Endodermal cell (in vitro differentiated cells): ENCODE measurements around the gene BBX. TPM values are rescaled to one million over a fixed set of nuclear protein-coding genes. Genes with fewer than 3 reads are reported as not detected.
A peak's percentile ranks its signal among the peaks of the same experiment; 100 is the strongest.

ENCODE experiments used
- DNase-seq: peaks from one replicate; pipeline ENCODE4 v3.0.0-alpha.2; 2017
- H3K27ac ChIP-seq: 2 replicates; pipeline ENCODE4 v1.5.1; 2013; ENCODE audit warnings: mild to moderate bottlenecking, low read depth, low read length, moderate library complexity
- H3K27me3 ChIP-seq: 2 replicates; pipeline ENCODE4 v1.6.1; 2013; ENCODE audit warnings: mild to moderate bottlenecking, low read length, moderate library complexity; ENCODE audit not compliant: insufficient read depth, control insufficient read depth, poor library complexity, severe bottlenecking
- H3K36me3 ChIP-seq: 2 replicates; pipeline ENCODE4 v1.7.0; 2013; ENCODE audit warnings: mild to moderate bottlenecking, low read length, moderate library complexity; ENCODE audit not compliant: control insufficient read depth, insufficient read depth
- H3K4me1 ChIP-seq: one replicate; pipeline ENCODE4 v1.7.0; 2013; ENCODE audit warnings: low read length; ENCODE audit not compliant: control insufficient read depth, insufficient read depth
- H3K4me3 ChIP-seq: 2 replicates; pipeline ENCODE4 v1.5.1; 2013; ENCODE audit warnings: mild to moderate bottlenecking, low read length, moderate library complexity
- H3K9ac ChIP-seq: 2 replicates; pipeline ENCODE4 v1.6.1; 2013; ENCODE audit warnings: mild to moderate bottlenecking, low read length, moderate library complexity; ENCODE audit not compliant: poor library complexity, severe bottlenecking; ENCODE audit errors: extremely low read depth
- H3K9me3 ChIP-seq: 2 replicates; pipeline ENCODE4 v1.6.1; 2013; ENCODE audit warnings: mild to moderate bottlenecking, low read length, moderate library complexity; ENCODE audit not compliant: control insufficient read depth
- H3K27ac Mint-ChIP-seq: 2 replicates; pipeline ENCODE4 v1.8.0; 2020; ENCODE audit warnings: mixed read lengths
- H3K27me3 Mint-ChIP-seq: 2 replicates; pipeline ENCODE4 v1.8.0; 2021; ENCODE audit warnings: mild to moderate bottlenecking, mixed read lengths; ENCODE audit not compliant: insufficient read depth
- H3K36me3 Mint-ChIP-seq: 2 replicates; pipeline ENCODE4 v1.8.0; 2020; ENCODE audit warnings: low read depth, mixed read lengths
- H3K4me1 Mint-ChIP-seq: 2 replicates; pipeline ENCODE4 v1.8.0; 2020; ENCODE audit warnings: mixed read lengths
- H3K4me3 Mint-ChIP-seq: 2 replicates; pipeline ENCODE4 v1.8.0; 2020; ENCODE audit warnings: mild to moderate bottlenecking, moderate library complexity, mixed read lengths
- H3K9me3 Mint-ChIP-seq: 2 replicates; pipeline ENCODE4 v1.8.0; 2020; ENCODE audit warnings: mild to moderate bottlenecking, mixed read lengths
- WGBS, 2 experiments: methylation state at CpG; one replicate each; pipeline versions ENCODE4 v1.1.5 to v1.1.7; 2013; ENCODE audit warnings: missing lambda C conversion rate in 2 of 2, mixed read lengths in 1 of 2; ENCODE audit not compliant: insufficient coverage in 1 of 2, insufficient read length in 1 of 2; 5-methylcytosine and 5-hydroxymethylcytosine counted together
- total RNA-seq, 2 donors: library from RNA; stranded (reverse); fragmentation: NEBNext Ultra II Directional in 1 of 2; extraction: Animal tissue kit (Norgen Biotek cat#: 25700) in 1 of 2; gene quantifications; 2 replicates in 1 of 2; 3 replicates in 1 of 2; pipeline ENCODE4 v1.2.1, GENCODE V29; 2021
- TF ChIP-seq, protein P1 (sequence below): fragments of 200-600 bp; sonication (generic); conservative IDR thresholded peaks from 2 replicates; pipeline ENCODE4 v1.5.0; 2021; ENCODE audit warnings: antibody characterized with exemption, mild to moderate bottlenecking

BBX gene
- total RNA-seq, 2 donors from 2014 or later = 34.2 to 41.2 TPM

GRCh38 chr3:107739227-107739626 lies 216.5 kb downstream of the BBX start:
- no peaks in the 10 kb centered on the region for H3K36me3 ChIP-seq
- no peaks in the 10 kb centered on the region for H3K9me3 Mint-ChIP-seq
- no peak for DNase-seq
- no peak overlapping the region for H3K9ac ChIP-seq
- no peak overlapping the region for H3K4me3 Mint-ChIP-seq
- peaks cover 21% of the 10 kb centered on the region for H3K4me1 Mint-ChIP-seq
- H3K4me3 ChIP-seq = no peak overlapping the region
- WGBS, 2 experiments = 65 to 71% methylated on average over 1 to 3 of the region's 3 CpGs
- no peak overlapping the region for H3K27ac Mint-ChIP-seq
- H3K27me3 Mint-ChIP-seq = no peaks in the 10 kb centered on the region
- no peaks in the 10 kb centered on the region for H3K36me3 Mint-ChIP-seq
- H3K27ac ChIP-seq = no peak overlapping the region
- H3K4me1 ChIP-seq = peaks cover 2% of the 10 kb centered on the region
- TF ChIP-seq, protein P1, sequence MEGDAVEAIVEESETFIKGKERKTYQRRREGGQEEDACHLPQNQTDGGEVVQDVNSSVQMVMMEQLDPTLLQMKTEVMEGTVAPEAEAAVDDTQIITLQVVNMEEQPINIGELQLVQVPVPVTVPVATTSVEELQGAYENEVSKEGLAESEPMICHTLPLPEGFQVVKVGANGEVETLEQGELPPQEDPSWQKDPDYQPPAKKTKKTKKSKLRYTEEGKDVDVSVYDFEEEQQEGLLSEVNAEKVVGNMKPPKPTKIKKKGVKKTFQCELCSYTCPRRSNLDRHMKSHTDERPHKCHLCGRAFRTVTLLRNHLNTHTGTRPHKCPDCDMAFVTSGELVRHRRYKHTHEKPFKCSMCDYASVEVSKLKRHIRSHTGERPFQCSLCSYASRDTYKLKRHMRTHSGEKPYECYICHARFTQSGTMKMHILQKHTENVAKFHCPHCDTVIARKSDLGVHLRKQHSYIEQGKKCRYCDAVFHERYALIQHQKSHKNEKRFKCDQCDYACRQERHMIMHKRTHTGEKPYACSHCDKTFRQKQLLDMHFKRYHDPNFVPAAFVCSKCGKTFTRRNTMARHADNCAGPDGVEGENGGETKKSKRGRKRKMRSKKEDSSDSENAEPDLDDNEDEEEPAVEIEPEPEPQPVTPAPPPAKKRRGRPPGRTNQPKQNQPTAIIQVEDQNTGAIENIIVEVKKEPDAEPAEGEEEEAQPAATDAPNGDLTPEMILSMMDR = no peak
- no peaks in the 10 kb centered on the region for H3K27me3 ChIP-seq
- no peaks in the 10 kb centered on the region for H3K9me3 ChIP-seq

- TF ChIP-seq, protein P1 = peak; percentile 74
- Mint-ChIP-seq H3K9me3 (no peaks in the 10 kb centered on the region), H3K27me3 (no peaks in the 10 kb centered on the region), H3K36me3 (no peaks in the 10 kb centered on the region), H3K4me3 (no peak overlapping the region), H3K27ac (no peak overlapping the region), H3K4me1 (peaks cover 28% of the 10 kb centered on the region)
- no peak overlapping the region for H3K9ac ChIP-seq
- 82 to 100% methylated on average over 5 of the region's 6 CpGs for WGBS, 2 experiments
- H3K27me3 ChIP-seq = no peaks in the 10 kb centered on the region
- no peaks in the 10 kb centered on the region for H3K36me3 ChIP-seq
- H3K4me3 ChIP-seq = no peak overlapping the region
- DNase-seq = no peak
- H3K9me3 ChIP-seq = no peaks in the 10 kb centered on the region
- H3K27ac ChIP-seq = no peak overlapping the region
- peaks cover 2% of the 10 kb centered on the region for H3K4me1 ChIP-seq
Observed at GRCh38 chr3:107740992-107741896, 218.5 kb downstream of the BBX start.

- H3K36me3 Mint-ChIP-seq = peaks cover 2% of the 10 kb centered on the region
- 93% methylated on average over 4 of the region's 4 CpGs for WGBS, 2 experiments
- H3K4me1 Mint-ChIP-seq = peaks cover 25% of the 10 kb centered on the region
- H3K4me3 Mint-ChIP-seq = no peak overlapping the region
- H3K27ac Mint-ChIP-seq = no peak overlapping the region
- Histone ChIP-seq H3K36me3 (no peaks in the 10 kb centered on the region), H3K27me3 (no peaks in the 10 kb centered on the region), H3K27ac (no peak overlapping the region), H3K4me1 (peaks cover 2% of the 10 kb centered on the region), H3K9ac (no peak overlapping the region), H3K9me3 (no peaks in the 10 kb centered on the region), H3K4me3 (no peak overlapping the region)
- TF ChIP-seq, protein P1 = no peak
- H3K27me3 Mint-ChIP-seq = no peaks in the 10 kb centered on the region
- no peaks in the 10 kb centered on the region for H3K9me3 Mint-ChIP-seq
- DNase-seq = no peak
Observed at GRCh38 chr3:107745354-107745753, 222.6 kb downstream of the BBX start.
